GM18502 (cell line): ENCODE results near the gene KRT15.

Experiments
- ATAC-seq: cut with Tn5 transposase; IDR thresholded peaks from one replicate; pipeline ENCODE4 v1.9.1; 2021; ENCODE audit warnings: mild to moderate bottlenecking; ENCODE audit not compliant: unreplicated experiment, poor library complexity

Gene KRT15

GRCh38 chr17:41528959-41529353 lies 10.3 kb upstream of the KRT15 start:
- no peak for ATAC-seq

- ATAC-seq, result no peak
These were observed 8.7 kb upstream of the KRT15 start for GRCh38 chr17:41527063-41528023.

GRCh38 chr17:41524261-41524660 lies 5.6 kb upstream of the KRT15 start:
- no peak for ATAC-seq

GRCh38 chr17:41523787-41524186 lies 5.1 kb upstream of the KRT15 start:
- ATAC-seq, result no peak

- no peak for ATAC-seq
These were observed 4.5 kb upstream of the KRT15 start for GRCh38 chr17:41523225-41523593.

GRCh38 chr17:41522301-41523224 lies 3.9 kb upstream of the KRT15 start:
- ATAC-seq, result no peak

- no peak for ATAC-seq
These were observed 3.0 kb upstream of the KRT15 start for GRCh38 chr17:41521574-41522261.

- ATAC-seq, result no peak
These were observed 2.3 kb upstream of the KRT15 start for GRCh38 chr17:41520821-41521521.

GRCh38 chr17:41519501-41520224 lies 973 bp upstream of the KRT15 start:
- ATAC-seq, result no peak

- ATAC-seq, result no peak
These were observed 659 bp downstream of the KRT15 start for GRCh38 chr17:41518031-41518430.

- ATAC-seq, result no peak
These were observed 1.8 kb downstream of the KRT15 start for GRCh38 chr17:41516830-41517283.

GRCh38 chr17:41516147-41516829 lies 2.4 kb downstream of the KRT15 start:
- ATAC-seq, result no peak

- no peak for ATAC-seq
These were observed 5.5 kb downstream of the KRT15 start for GRCh38 chr17:41513168-41513547.

- ATAC-seq, result no peak
These were observed 6.0 kb downstream of the KRT15 start for GRCh38 chr17:41512546-41513167.

- no peak for ATAC-seq
These were observed 7.0 kb downstream of the KRT15 start for GRCh38 chr17:41511716-41512115.

GRCh38 chr17:41511116-41511515 lies 7.6 kb downstream of the KRT15 start:
- ATAC-seq, result no peak

- ATAC-seq, result no peak
These were observed 8.2 kb downstream of the KRT15 start for GRCh38 chr17:41510251-41511065.
